Epidermal melanocyte (primary cell): ENCODE results near the gene EEF1A2.

Experiments
- DNase-seq: peaks from one replicate; pipeline ENCODE4 v3.0.0; 2011; ENCODE audit warnings: low spot score; ENCODE audit not compliant: insufficient read length

The EEF1A2 gene

DNA sequence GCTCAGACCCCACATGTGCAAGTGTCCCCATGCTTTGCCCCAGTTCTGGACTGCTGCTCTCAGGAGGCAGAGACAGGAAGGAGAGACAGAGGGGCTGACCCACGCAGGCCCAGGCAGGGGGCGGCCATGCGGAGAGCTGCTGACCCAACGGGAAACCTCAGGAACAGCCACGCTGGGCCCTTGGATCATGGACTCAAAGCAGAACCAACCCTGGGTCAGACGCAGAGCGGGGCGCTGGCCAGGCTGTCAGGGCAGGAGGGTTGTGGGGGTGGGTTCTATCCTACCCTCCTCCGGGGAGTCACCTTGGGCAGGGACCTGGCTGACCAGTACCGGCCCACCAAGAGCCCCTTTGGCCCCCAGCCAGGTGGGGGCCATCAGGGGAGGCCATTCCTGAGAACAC lies 28.5 kb downstream of the EEF1A2 start:
- DNase-seq, result no peak

DNA sequence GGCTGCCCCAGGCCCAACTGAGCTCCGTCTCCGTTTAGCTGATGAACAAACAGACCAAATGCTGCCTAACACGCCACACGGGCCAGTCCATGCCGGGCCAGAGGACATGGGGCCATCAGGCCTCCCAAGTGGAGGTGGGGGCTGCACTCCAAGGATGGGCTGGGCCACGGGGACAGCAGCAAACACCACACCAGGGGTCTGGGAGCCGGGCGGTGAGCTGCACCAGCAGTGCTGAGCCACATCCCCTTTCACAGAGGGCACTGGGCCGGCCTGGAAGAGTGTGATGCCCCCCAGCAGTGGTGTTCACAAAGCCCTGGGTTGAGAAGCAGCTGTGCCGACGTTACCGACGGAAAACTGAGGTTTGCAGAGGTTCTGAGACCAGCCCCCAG lies 29.2 kb downstream of the EEF1A2 start:
- DNase-seq, result no peak

DNA sequence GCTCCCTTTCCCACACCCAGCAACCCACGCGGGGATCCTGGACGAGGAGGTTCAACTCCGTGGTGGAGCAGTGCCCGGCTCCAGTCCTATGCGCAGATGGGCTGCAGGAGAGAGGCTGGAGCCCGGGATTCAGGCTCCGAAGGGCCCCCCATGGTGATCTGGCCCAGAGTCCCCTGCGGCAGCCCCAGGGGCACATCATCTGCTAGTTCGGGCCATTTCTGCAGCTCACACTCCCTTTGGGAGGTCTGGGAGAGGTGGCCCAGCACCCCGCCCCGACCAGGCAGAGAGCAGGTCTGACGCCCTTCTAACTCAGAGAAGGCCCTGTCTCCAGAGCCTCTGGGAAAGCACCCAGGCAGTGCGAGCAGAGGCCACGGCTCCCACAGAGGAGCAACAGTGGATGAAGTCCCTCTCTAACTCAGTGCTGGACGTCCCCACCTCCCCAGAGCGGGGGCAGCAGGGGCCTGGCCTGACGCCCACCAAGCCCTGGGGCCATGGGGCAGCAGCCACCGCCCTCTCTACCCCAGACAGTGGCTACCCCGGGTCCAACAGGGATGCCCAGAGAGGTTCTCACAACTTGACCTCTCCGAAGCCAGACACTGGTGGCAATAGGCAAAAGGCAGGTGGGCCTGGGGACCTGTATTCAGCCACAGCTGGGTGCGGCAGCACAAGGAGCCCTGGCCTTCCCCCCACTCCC lies 29.7 kb downstream of the EEF1A2 start:
- no peak for DNase-seq

DNA sequence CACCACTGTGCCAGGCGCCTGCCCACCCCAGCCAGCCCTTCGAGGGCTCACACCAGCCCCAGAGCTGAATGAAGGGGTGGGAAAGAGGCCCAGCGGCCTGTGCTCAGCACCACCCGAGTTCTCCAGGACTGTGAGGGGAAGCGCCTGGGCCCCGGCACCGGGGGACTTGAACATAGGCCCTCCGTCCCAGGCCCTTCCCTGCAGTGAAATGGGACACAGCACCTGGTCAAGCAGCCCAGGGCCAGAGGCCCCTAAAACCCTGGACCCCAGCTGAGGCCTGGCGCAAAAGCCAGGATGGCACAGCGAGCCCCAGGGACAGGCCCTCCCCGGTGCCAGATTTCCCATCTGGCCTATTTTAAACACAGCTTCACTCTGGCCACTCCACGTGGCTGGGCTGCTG lies 30.5 kb downstream of the EEF1A2 start:
- DNase-seq, result no peak

DNA sequence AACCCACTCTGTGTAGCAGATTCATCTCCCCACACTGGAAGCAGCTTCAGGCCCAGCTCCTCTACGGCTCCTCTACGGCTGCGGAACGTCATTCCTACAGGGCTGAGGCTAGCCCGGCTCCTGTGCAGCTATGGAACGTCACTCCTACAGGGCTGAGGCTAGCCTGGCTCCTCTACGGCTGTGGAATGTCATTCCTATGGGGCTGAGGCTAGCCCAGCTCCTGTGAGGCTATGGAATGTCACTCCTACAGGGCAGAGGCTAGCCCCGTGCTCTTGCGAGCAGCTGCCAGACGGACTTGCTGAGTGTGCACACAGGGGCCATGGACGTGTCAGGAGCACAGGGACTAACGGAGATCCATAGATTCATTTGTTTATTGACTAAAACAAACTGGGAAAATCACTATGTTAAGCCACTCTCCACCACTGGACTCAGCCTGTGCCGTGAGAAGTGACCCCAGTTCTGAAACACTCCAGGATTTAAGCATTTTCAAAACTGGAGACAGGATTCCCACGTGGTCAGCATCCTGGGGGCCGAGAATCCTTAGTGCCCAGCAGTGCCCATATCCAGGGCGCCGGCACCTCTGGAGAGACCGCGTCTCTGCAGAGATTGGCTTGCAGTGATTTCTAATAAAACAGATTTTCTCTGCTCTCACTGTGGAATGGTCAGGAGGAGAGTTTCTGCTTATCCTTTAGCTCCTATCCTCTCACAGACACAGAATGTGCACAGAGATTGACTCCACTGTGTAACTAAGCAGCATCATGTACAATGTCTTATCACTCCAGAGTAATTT lies 31.4 kb downstream of the EEF1A2 start:
- no peak for DNase-seq

DNA sequence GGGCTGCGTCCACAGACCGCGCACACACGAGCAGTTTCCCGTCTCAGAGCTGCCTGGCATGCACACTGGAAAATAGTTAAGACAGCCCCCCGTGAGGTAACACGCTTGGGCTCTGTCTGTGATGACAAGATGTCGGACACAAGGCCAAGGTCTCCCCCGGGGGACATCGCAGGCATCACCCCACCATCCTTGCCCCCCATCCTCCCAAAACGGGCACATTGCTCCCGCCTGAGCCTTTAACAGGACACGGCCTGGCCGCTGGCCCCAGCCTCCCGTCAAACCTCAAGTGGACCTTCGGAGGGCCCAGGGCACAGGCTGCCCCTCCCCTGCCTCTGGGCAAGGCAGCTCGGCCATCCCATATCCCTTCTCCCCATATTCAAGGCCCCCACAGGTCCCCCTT lies 32.0 kb downstream of the EEF1A2 start:
- no peak for DNase-seq

DNA sequence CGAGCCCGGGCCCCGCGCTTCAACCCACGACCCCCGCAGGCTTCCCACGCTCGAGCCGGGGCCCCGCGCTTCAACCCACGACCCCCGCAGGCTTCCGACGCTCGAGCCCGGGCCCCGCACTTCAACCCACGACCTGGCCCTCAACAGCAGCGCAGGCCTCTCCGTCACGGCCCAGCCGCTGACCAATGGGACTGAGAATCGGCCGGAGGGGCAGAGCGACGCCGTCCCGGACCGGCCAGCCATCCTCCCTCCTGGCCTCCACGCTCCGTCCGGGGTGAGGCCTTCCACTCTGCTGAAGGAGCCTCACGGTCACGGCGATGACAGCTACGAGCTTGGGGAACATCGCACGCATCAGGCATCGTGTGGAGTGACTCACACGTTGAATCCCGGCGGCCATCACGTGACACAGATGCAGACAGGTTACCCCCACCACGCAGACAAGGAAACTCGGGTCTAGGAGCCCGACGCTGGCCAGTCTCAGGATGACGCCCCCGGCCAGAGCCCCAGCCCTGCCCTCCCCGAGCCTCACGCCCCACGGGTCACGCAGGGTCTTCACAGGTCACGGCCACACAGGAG lies 32.5 kb downstream of the EEF1A2 start:
- DNase-seq, result no peak

DNA sequence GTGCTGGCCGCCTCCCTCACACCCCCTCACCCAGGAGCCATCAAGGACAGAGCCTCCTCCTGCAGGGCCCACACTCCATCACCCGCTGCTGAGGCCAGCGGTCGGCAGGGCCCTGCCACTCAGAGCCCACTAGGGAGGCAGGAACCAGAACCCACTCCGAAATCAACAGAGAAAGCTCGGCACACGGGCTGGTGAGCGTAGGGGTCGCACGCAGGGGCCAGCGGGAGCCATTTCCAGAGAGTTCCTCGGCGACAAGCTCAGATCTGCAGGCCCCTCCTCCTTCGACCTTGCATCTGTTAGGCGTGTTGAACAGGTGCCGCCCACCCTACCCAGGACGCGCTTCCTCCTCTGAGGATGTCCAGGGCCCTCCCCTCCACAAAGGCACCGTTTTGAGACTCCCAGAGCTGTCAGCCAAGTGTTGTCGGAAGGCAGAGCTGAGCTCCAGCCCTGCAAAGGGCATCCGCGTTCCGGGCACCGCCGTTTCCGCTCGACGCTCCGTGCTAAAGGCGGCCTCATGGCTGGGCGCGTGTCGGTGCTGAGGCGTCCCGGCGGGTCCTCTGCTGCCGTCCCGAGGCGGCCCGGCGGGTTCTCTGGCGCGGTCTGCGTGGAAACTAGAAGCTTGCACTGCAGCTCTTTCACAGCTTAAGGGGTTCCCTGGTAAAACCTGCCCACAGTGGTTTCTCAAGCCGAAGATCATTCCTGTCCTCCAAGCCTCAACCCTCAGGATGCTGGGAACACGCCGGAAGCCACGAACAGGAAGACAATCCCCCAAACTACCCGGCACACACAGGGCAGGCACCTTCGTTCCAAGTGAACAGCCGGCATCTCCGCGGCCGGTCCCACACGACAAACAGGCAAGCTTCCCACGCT lies 33.3 kb downstream of the EEF1A2 start:
- no peak for DNase-seq

DNA sequence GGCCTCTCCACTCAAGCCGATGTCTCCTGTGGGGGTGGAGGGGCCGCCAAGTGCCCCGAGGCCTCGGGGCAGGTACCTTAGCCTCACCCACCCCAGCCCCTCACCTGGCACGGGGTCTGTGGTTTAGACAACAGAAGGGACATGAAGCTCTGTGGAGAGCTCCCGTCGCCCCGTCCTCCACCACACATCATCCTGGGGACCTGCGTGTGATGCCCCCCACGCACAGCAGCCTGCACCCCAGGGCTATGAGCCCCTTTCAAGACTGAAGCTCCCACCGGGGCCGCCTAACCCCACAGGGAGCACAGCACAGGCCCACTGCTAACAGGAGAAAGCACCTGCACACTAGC lies 34.6 kb downstream of the EEF1A2 start:
- DNase-seq, result no peak

DNA sequence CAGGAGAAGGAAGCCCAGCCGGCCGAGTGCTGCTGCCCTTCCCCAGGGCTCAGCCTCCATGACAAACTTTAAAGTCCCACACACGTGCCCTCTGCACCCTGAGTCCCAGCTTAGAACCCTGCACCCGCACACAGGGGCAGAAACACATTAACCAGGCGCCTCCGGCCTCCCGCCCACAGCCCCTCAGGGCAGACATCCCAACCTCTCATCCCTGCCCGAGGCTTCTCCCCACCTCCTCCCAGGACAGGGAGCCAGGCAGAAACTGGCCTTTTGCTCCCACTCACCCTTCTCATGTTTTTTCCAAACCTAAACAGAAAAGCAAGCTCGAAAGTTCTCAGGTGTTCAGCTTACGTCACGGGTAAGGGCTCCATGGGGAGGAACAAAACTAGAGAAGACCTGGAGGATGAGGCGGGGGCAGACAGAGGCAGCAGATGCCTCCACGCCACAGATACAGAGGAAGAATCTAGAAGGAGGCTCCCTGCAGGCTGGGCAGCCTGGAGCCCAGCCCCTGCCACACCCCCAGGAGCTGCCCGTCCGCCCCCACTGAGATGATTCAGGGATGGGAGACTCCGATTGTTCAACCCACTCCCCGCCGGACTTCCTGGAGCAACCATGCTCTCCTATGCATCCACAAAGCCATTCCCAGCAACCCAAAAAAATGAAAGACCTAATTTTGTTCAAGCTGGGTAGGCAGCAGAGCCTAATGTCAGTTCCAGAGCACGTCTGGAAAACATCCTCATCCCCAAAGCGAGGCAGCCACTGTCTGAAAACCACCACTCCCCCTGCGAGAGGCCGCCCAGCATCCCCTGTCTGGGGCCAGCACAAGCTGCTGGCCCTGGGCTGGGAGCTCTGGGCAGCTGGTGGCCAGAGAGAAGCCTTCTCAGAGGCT lies 35.2 kb downstream of the EEF1A2 start:
- DNase-seq, result no peak

DNA sequence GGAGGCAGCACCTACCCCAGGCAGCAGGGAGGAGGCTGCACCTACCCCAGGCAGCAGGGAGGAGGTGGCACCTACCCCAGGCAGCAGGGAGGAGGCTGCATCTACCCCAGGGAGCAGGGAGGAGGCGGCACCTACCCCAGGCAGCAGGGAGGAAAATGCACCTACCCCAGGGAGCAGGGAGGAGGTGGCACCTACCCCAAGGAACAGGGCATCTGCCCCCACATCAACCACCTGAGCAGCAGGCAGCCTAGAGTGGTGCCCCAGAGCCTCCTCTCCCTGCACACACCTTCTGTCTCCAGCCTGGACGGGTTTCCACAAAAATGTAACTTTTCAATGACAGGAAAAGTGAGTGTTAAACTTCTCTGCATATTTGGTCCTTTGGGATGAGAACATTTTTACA lies 36.6 kb downstream of the EEF1A2 start:
- DNase-seq, result no peak

DNA sequence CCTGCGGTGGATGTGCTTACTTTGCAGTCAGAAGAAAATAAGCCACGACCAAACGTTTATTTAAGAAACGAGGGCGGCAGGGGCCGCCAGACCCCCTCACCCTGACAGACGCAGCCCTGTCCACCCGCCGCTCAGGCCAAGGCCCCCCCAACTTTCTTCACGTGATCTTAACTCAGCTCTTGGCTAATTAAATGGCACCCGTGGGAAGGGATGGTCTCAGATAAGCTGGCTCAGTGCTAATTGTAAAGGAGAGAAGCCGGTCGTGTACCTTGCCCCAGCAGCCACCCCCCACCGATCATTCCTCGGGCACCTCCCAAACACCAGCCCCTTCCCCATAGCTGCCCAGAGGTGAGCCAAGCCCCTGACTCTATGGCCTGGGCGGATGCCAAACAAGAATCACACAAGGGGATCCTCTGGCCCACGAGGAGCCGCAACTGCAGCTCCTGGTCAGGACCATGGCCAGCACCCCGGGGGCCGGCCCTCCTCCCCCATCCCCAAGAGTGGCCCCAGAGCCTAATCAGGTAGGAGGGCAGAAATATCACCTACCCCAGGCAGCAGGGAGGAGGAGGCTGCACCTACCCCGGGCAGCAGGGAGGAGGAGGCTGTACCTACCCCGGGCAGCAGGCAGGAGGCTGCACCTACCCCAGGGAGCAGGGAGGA lies 37.6 kb downstream of the EEF1A2 start:
- no peak for DNase-seq

DNA sequence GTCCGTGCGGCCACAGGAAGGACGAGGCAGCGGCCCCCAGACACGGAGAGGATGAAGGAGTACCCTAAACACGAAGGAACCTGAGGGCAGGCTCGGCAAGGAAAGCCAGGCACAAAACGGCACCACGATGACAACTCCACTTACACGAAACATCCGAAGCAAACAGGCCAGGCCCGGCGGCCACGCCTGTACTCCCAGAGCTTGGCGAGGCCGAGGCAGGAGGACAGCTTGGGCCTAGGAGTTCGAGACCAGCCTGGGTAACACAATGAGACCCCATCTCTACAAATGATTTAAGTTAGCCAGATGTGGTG lies 39.9 kb downstream of the EEF1A2 start:
- no peak for DNase-seq

DNA sequence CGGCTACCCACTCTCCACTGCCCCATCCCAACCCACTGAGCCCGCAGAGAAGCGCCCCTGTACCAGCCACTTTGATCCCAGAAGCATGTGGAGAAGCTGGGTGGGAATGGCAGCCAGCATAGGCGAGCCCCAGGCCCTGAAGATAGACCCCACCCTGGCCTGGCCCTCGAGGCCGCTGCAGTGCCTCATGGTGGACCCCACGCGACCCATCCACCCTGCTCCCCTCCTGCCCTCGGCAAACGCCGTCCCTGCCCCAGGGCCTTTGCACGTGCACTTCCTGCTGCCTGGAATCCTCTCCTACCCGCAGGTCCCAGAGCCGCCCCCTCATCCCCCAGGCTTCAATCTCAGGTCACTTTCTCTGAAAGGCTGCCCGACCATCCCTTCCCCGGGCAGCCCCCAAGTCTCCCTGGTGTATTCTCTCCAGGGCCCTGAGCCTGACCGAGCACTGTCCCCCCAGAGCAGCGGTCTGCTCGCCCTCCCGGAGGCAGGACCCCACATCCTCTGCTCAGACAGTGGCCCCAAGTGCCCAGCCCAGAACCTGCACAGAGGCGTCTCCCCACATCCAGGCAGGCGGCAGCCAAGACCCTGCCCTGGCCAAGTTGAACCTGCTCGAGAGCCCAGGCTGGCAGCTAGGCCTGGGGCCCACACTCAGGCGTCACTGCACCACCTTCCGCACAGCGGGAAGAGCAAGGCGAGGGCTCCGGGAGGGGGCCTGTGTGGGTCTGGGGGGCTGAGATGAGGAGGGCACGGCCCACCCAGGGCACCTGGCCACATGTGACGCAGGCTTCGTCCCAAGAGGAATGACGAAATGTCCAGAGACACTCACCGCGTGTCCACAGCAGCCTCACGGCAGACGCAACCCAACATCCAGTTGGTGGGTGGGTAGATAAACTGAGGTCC lies 40.5 kb downstream of the EEF1A2 start:
- no peak for DNase-seq

DNA sequence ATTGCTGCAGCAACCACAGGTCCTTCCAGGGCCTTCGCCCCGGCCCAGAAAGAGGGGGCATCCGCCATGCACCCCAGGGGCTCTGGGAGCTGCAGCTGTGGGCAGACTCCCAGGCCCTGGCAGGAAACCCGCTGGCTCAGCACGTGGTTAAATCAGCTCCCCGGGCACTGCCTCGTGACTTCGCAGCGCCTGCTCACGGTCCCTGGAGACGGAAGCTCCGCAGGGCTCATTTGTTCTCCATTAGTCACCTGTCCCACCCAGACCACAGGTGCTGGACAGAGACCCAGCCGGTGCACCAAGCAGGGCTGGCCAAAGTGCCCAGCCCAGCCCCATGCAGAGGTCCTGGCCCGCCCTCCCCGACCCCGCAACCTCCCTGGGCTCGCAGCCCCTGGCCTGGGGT lies 41.1 kb downstream of the EEF1A2 start:
- no peak for DNase-seq

DNA sequence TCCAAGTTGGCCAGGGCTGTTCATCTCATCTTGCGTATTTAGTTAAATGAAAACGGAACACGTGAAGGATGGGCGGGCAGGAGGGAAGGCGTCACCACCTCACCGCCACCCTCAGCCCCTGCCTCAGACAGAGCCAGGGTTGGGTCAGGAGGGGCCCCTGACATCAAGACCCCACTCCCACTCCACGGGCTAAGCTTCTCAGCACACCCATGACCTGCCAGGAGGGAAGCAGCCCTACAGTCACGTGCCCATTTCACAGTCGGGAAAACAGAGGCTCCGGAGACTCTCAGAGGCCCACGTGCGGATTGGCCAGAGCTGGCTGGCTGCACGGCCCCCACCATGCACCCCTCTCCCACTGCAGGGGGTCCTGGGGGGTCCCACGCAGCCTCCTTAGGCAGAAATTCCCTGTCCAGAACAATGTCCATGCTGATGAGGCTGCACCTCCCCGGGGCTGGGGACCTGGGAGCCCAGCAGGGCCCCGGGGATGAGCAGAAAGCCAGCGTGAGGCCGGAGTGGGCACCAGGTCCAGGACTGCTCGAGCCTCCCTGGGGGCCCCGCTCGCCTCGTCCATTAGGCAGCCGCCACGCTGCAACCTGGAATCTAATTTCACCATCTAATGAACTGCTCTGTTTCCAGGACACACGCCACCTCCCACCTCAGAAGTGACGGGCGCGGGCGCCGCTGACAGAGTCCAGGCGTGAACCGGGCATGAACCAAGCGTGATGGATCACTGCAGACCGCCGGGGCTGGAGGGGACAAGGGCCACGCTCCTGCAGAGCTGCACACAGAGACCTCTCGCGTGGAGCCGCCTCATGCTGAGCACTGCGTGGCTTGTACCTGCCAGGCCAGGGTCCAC lies 42.2 kb downstream of the EEF1A2 start:
- no peak for DNase-seq

DNA sequence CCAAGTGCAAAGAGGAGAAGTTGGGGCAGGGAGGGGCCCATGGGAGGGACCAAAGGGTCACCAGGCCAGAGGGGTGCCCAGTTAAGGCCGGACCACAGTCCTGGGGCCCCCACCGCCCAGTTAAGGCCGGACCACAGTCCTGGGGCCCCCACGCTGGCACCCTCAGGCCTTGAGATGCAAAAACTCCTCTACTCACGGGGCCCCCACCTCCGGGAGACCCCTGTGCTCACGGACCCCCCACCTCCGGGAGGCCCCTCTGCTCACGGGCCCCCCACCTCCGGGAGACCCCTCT lies 43.4 kb downstream of the EEF1A2 start:
- DNase-seq, result no peak

DNA sequence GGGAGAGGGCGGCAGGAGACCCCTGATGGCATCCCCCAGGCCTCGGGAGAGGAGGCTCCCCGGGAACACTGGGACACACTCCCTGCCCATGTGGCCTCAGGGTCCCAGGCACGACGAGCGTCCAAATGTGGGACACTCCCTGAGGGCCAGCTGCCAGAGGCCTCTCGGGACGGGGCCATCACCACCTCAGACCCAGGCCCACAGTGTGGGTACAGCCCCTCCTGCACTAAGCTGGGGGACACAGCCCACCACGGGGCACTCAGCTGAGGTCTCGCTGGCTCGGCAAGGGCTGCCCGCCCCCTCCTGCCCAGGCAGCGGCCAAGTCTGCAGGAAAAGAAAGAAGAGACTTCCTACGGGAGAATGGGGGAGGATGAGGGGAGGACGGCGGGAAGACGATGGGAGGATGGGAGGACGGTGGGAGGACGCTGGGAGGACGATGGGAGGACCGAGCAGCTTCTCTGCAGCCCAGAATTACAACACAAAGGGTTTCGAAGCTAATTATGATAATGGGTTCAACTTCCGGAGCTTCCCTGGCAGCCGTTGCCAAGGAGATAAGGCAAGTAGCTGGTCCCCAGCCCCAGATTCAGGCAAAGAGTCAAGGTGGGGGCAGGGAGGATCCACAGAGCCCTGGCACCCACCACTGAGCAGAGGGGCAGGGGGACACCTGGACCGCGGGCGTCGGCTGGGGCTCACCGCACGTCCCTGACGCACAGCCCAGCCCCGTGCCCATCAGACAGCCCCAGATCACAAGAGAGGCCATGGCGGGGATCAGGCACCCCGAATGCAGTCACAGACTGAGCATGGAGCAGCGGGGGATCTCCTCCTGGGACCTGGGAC lies 43.9 kb downstream of the EEF1A2 start:
- no peak for DNase-seq
